ENCODE measurements around the gene EDARADD. TPM values are rescaled to one million over a fixed set of nuclear protein-coding genes. Genes with fewer than 3 reads are reported as not detected.
"Not testable (repeated sequence)": the region's sequence is repeated elsewhere in the genome, so short reads cannot be mapped to it uniquely, and the experiment has no call there.

Gene EDARADD
- total and polyA plus RNA-seq, 2 of the 13 experiments (the other 11 are each of a cell fraction or from before 2014, with no cell fraction given): 0.03 TPM; not detected in 1

DNA sequence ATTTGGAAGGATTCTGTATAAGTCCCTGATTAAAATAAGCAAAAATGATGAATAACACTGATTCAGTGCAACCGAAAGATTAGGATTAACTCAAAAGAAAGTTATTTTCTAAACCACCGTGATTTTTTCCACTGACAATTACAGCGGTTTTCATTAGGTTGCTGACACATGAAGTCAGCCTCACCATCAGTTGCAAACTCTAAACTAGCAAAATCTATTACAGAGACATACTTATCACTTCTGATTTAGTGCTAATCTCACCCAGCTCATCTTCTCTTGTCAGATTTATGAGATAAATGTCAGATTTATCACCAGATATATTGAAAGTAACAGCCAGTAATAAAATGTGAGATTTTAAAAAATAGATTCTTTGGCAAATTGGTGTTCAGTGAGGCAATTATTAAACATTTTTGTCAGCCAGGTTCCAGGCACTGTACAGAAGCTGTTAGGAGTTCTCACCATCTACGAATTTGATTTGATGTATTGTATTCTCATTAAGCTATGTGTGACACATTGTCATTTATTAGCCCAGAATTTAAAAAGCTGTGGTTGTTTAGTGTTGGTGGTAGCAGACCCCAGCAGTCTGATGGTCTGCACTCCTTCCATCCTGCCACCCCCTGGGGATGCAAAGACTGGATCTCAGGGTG, 92.4 kb downstream of the EDARADD start (continued):
- TF ChIP-seq SYNCRIP (IDR thresholded peaks at IDR 0.05; ENCODE audit: insufficient read depth, low read depth, low read length): no peak

DNA sequence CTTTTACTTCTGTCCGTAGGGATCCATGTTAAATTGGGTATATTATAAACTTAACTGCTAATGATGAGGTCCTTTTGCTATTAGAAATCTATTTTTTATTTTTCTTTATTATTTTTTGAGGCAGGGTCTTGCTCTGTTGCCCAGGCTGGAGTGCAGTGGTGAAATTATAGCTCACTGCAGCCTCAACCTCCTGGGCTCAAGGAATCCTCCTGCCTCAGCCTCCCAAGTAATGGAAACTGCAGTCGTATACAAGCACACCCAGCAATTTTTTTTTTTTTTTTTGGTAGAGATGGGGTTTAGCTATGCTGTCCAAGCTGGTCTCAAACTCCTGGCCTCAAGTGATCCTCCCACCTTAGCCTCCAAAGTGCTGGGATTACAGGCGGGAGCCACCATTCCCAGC, 95.1 kb downstream of the EDARADD start:
- intact Hi-C loops (cut with micrococcal nuclease; ENCODE audit: unreplicated experiment); H3K27ac ChIP-seq (ENCODE audit: extremely low read length, insufficient read depth, low read length); H3K27me3 ChIP-seq (ENCODE audit: control insufficient read depth in 1 of 2, insufficient read depth in 2 of 2, low read length in 2 of 2); BruUV-seq (replicated peaks); H3K9me3 ChIP-seq (ENCODE audit: low read length); H3K79me2 ChIP-seq (ENCODE audit: insufficient read depth, low read length); FAIRE-seq; H3K36me3 ChIP-seq (replicated peaks in 1 of 2; ENCODE audit: control insufficient read depth in 1 of 2, insufficient read depth in 2 of 2, low read length in 2 of 2); in situ Hi-C loops (cut with HindIII; ENCODE audit: extremely low pct_ligation_motif_present, low pct_unique_long_range_greater_than_20kb); ATAC-seq; H4K20me1 ChIP-seq (ENCODE audit: insufficient read depth, low read length); DNase-seq (ENCODE audit: low spot score); H3K4me3 ChIP-seq (replicated peaks in 1 of 3; ENCODE audit: insufficient read depth in 1 of 3, low read depth in 2 of 3, low read length in 3 of 3); H3K9ac ChIP-seq (ENCODE audit: insufficient read depth, low read depth, low read length); H3K4me2 ChIP-seq (ENCODE audit: low read depth, low read length); H2AFZ ChIP-seq (ENCODE audit: low read length): not testable (repeated sequence)
- POLR2A ChIA-PET: interaction anchor here (2.6 kb wide), 1 partner anchor 89 kb away, joined by 9 read pairs; no protein-coding TSS in a partner anchor
- 90% methylated on average over 3 of the region's 3 CpGs for WGBS (ENCODE audit: low lambda C conversion rate)
- peaks cover 46% of the 10 kb centered on the region for H3K4me1 ChIP-seq (ENCODE audit: insufficient read depth, low read length)
- TF ChIP-seq, protein P1, sequence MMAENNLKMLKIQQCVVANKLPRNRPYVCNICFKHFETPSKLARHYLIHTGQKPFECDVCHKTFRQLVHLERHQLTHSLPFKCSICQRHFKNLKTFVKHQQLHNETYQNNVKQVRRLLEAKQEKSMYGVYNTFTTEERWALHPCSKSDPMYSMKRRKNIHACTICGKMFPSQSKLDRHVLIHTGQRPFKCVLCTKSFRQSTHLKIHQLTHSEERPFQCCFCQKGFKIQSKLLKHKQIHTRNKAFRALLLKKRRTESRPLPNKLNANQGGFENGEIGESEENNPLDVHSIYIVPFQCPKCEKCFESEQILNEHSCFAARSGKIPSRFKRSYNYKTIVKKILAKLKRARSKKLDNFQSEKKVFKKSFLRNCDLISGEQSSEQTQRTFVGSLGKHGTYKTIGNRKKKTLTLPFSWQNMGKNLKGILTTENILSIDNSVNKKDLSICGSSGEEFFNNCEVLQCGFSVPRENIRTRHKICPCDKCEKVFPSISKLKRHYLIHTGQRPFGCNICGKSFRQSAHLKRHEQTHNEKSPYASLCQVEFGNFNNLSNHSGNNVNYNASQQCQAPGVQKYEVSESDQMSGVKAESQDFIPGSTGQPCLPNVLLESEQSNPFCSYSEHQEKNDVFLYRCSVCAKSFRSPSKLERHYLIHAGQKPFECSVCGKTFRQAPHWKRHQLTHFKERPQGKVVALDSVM (CRISPR knock-in tag; IDR thresholded peaks at IDR 0.05): peak; percentile 19; the same call in 1 of the 2 replicates
- CTCF ChIA-PET (ENCODE audit: low intra/inter-chr PET ratio, low total read pairs): interaction anchor here (2.0 kb wide), 1 partner anchor 380 kb away, joined by 17 read pairs; no protein-coding TSS in a partner anchor

Measured in HepG2 (cell line).